Ramos (cell line): ENCODE data around the gene SLC35F2.

Source experiments
- in situ Hi-C: fragments of 300-500 bp; cut with MboI; formaldehyde crosslinking; loops from one replicate; pipeline ENCODE4 v1.14.3; 2022; ENCODE audit warnings: low sequenced_read_pairs; ENCODE audit not compliant: unreplicated experiment

The SLC35F2 gene

GRCh38 chr11:107743191-107743590, 115.4 kb downstream of the SLC35F2 start:
- in situ Hi-C loops, result no loop called here

- in situ Hi-C loops, result no loop called here
These were observed 117.4 kb downstream of the SLC35F2 start for GRCh38 chr11:107741044-107741823.
